ENCODE results near the gene CTPS1.

GRCh38 chr1:41046347-41046775, 66.9 kb downstream of the CTPS1 start:
- no peak for TF ChIP-seq CTCF (IDR thresholded peaks at IDR 0.05; ENCODE audit: poor library complexity)
- TF ChIP-seq EZH2 (IDR thresholded peaks at IDR 0.05; ENCODE audit: borderline replicate concordance), result no peak

Measured in hepatocyte (in vitro differentiated cells).